A172 (cell line): ENCODE data around the gene NVL. TPM values are rescaled to one million over a fixed set of nuclear protein-coding genes. Genes with fewer than 3 reads are reported as not detected.
"Not testable (repeated sequence)": the region's sequence is repeated elsewhere in the genome, so short reads cannot be mapped to it uniquely, and the experiment has no call there.

Source experiments
- DNase-seq: peaks from one replicate; pipeline ENCODE4 v3.0.0-alpha.2; 2015; ENCODE audit warnings: low spot score
- total RNA-seq: library from RNA; depleted of rRNA; stranded (reverse); fragments of >200 nt; shearing (Covaris generic); gene quantifications from 2 replicates; pipeline ENCODE4 v1.2.3, GENCODE V29; 2014; rRNA removed

NVL gene
- total RNA-seq, result 45.0 and 74.6 TPM in 2 replicates

- peak; percentile 89 for DNase-seq
These were observed at the start of gene NVL for GRCh38 chr1:224329842-224330753. NVL (minus strand) TSS chr1:224330172; CDS start chr1:224330127, 45 bp downstream.

- no peak for DNase-seq
These were observed 49.1 kb upstream of the NVL start for GRCh38 chr1:224378855-224379631.

- peak; percentile 67 for DNase-seq
These were observed 47.7 kb upstream of the NVL start for GRCh38 chr1:224377676-224378006.

- no peak for DNase-seq
These were observed 45.1 kb upstream of the NVL start for GRCh38 chr1:224375059-224375458.

GRCh38 chr1:224373008-224373590 lies 43.1 kb upstream of the NVL start:
- no peak for DNase-seq

- DNase-seq, result no peak
These were observed 38.4 kb upstream of the NVL start for GRCh38 chr1:224368409-224368808.

GRCh38 chr1:224359207-224359606 lies 29.2 kb upstream of the NVL start:
- no peak for DNase-seq

- DNase-seq, result no peak
These were observed 28.3 kb upstream of the NVL start for GRCh38 chr1:224358237-224358636.

- DNase-seq, result no peak
These were observed 27.7 kb upstream of the NVL start for GRCh38 chr1:224357626-224358124.

GRCh38 chr1:224356685-224357625 lies 27.0 kb upstream of the NVL start, which contains the start of gene CNIH4:
CNIH4 (plus strand) TSS chr1:224356879; CDS start chr1:224356925, 46 bp downstream.
- DNase-seq, result peak; percentile 94

GRCh38 chr1:224353975-224354925 lies 24.3 kb upstream of the NVL start:
- DNase-seq, result no peak

- not testable (repeated sequence) for DNase-seq
These were observed 22.6 kb upstream of the NVL start for GRCh38 chr1:224352436-224353085.

GRCh38 chr1:224349716-224350115 lies 19.7 kb upstream of the NVL start:
- DNase-seq, result not testable (repeated sequence)

GRCh38 chr1:224348137-224348536 lies 18.2 kb upstream of the NVL start:
- no peak for DNase-seq

GRCh38 chr1:224343679-224344078 lies 13.7 kb upstream of the NVL start:
- peak; percentile 27 for DNase-seq

- DNase-seq, result not testable (repeated sequence)
These were observed 10.7 kb upstream of the NVL start for GRCh38 chr1:224340453-224341384.

- DNase-seq, result no peak
These were observed 9.6 kb upstream of the NVL start for GRCh38 chr1:224339442-224340033.
